ENCODE measurements around the gene C1QTNF6.
A peak's percentile ranks its signal among the peaks of the same experiment; 100 is the strongest.
"Not testable (repeated sequence)": the region's sequence is repeated elsewhere in the genome, so short reads cannot be mapped to it uniquely, and the experiment has no call there.

Gene C1QTNF6

GRCh38 chr22:37180531-37181231 is 7.4 kb downstream of the C1QTNF6 start:
- H3K27me3 Mint-ChIP-seq = no peaks in the 10 kb centered on the region
- H3K4me1 Mint-ChIP-seq = peaks cover 16% of the 10 kb centered on the region
- no peak overlapping the region for H3K27ac Mint-ChIP-seq
- no peak overlapping the region for H3K4me3 Mint-ChIP-seq
- peaks cover 3% of the 10 kb centered on the region for H3K36me3 Mint-ChIP-seq
- H3K9me3 Mint-ChIP-seq = no peaks in the 10 kb centered on the region

GRCh38 chr22:37179622-37180420 is 8.2 kb downstream of the C1QTNF6 start:
- Mint-ChIP-seq H3K9me3 (no peaks in the 10 kb centered on the region), H3K4me3 (no peak overlapping the region), H3K4me1 (peaks cover 9% of the 10 kb centered on the region), H3K27ac (no peak overlapping the region), H3K36me3 (peaks cover 3% of the 10 kb centered on the region), H3K27me3 (no peaks in the 10 kb centered on the region)

DNA sequence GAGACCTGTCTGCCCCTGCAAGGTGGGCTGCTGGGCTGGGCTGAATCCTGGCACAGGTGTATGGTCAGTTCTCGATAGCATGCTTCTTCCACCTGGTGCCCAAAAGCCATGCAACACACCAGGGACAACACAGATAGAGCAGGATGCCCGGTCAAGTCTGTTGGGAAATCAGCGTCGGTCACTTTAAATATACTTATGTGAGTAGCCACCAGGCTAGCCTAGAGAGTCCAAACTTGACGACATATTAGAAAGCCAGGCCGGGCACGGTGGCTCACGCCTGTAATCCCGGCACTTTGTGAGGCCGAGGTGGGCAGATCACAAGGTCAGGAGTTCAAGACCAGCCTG is 8.9 kb downstream of the C1QTNF6 start:
- Mint-ChIP-seq H3K27ac (no peak overlapping the region), H3K4me1 (peaks cover 9% of the 10 kb centered on the region), H3K9me3 (no peaks in the 10 kb centered on the region), H3K4me3 (no peak overlapping the region), H3K36me3 (peaks cover 5% of the 10 kb centered on the region), H3K27me3 (no peaks in the 10 kb centered on the region)

DNA sequence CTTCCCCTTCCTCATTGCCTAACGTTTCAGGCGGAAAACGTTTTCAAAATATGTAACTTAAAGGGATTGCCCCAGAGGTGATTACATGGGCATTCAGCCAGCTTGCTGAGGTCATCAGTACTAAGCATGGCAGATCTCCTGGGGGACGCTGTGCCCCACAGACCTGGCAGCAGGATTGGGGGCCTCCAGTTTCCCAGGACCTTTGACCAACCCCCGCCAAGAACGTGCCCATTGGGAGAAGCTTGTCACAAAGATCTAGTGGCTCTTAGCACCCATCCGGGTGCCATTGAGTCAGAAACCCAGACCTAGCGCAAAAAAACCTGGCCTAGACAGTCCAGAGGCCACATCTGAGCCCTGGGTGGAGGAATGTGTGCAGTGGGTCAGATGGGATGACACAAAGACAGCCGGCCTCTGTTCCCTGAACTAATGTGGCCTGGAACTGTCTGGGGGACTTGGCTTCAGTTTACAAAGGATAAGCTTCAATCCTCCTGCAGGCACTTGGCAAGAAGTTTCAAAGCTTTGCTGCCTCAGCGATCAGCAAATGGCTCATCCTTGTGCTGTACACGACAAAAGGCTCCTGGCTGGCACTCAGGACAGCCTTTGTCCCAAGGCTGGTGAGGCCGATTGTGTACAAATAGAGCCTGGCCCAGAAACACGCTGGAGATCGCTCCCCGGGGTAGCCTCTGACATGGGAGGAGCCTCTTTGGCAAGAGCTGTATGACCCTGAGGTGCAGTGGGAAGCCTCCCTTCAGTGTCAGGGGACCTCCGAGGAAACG is 9.5 kb downstream of the C1QTNF6 start:
- no peak overlapping the region for H3K4me3 Mint-ChIP-seq
- no peaks in the 10 kb centered on the region for H3K27me3 Mint-ChIP-seq
- no peaks in the 10 kb centered on the region for H3K9me3 Mint-ChIP-seq
- peaks cover 9% of the 10 kb centered on the region for H3K4me1 Mint-ChIP-seq
- H3K27ac Mint-ChIP-seq = no peak overlapping the region
- peaks cover 5% of the 10 kb centered on the region for H3K36me3 Mint-ChIP-seq

GRCh38 chr22:37177755-37178154 is 10.3 kb downstream of the C1QTNF6 start:
- Mint-ChIP-seq H3K36me3 (peaks cover 5% of the 10 kb centered on the region), H3K27ac (no peak overlapping the region), H3K9me3 (no peaks in the 10 kb centered on the region), H3K4me1 (peaks cover 9% of the 10 kb centered on the region), H3K27me3 (no peaks in the 10 kb centered on the region), H3K4me3 (no peak overlapping the region)

DNA sequence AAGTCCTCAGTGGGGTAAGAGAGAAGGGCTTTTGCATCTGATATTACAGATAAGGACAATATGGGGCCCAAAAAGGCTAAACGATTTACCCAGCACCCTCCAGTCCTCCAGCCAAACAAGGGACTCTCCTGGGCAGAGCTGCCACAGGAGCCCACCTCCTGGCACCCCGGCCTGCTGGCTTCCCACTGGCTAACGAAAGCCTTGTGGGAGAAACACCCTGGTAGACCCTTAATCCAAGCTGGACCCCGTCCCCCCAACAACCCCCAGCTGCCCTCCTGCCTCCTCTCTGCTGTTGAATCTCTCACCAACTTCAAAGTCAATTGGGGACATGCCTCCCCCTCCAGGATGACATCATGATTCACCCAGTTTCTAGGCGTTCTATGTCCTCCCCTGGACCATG is 10.8 kb downstream of the C1QTNF6 start:
- H3K27ac Mint-ChIP-seq = no peak overlapping the region
- peaks cover 9% of the 10 kb centered on the region for H3K4me1 Mint-ChIP-seq
- peaks cover 5% of the 10 kb centered on the region for H3K36me3 Mint-ChIP-seq
- no peaks in the 10 kb centered on the region for H3K9me3 Mint-ChIP-seq
- no peaks in the 10 kb centered on the region for H3K27me3 Mint-ChIP-seq
- no peak overlapping the region for H3K4me3 Mint-ChIP-seq

GRCh38 chr22:37176464-37177061 is 11.5 kb downstream of the C1QTNF6 start:
- Mint-ChIP-seq H3K27me3 (no peaks in the 10 kb centered on the region), H3K27ac (peak overlapping the region; percentile 85), H3K4me3 (no peak overlapping the region), H3K36me3 (peaks cover 5% of the 10 kb centered on the region), H3K9me3 (no peaks in the 10 kb centered on the region), H3K4me1 (peaks cover 9% of the 10 kb centered on the region)

GRCh38 chr22:37175414-37176281 is 12.4 kb downstream of the C1QTNF6 start:
- peaks cover 9% of the 10 kb centered on the region for H3K4me1 Mint-ChIP-seq

GRCh38 chr22:37174964-37175363 is 13.1 kb downstream of the C1QTNF6 start:
- H3K9me3 Mint-ChIP-seq = no peaks in the 10 kb centered on the region
- no peak overlapping the region for H3K4me3 Mint-ChIP-seq
- no peaks in the 10 kb centered on the region for H3K27me3 Mint-ChIP-seq
- H3K27ac Mint-ChIP-seq = no peak overlapping the region
- H3K36me3 Mint-ChIP-seq = peaks cover 3% of the 10 kb centered on the region
- peaks cover 15% of the 10 kb centered on the region for H3K4me1 Mint-ChIP-seq

More at GRCh38 chr22:37175414-37176281, 12.4 kb downstream of the C1QTNF6 start:
- Mint-ChIP-seq H3K36me3 (peaks cover 3% of the 10 kb centered on the region), H3K27ac (no peak overlapping the region), H3K27me3 (no peaks in the 10 kb centered on the region), H3K9me3 (no peaks in the 10 kb centered on the region), H3K4me3 (peak overlapping the region; percentile 11)

GRCh38 chr22:37173709-37174108 is 14.3 kb downstream of the C1QTNF6 start:
- Mint-ChIP-seq H3K27ac (no peak overlapping the region), H3K36me3 (peaks cover 3% of the 10 kb centered on the region)

DNA sequence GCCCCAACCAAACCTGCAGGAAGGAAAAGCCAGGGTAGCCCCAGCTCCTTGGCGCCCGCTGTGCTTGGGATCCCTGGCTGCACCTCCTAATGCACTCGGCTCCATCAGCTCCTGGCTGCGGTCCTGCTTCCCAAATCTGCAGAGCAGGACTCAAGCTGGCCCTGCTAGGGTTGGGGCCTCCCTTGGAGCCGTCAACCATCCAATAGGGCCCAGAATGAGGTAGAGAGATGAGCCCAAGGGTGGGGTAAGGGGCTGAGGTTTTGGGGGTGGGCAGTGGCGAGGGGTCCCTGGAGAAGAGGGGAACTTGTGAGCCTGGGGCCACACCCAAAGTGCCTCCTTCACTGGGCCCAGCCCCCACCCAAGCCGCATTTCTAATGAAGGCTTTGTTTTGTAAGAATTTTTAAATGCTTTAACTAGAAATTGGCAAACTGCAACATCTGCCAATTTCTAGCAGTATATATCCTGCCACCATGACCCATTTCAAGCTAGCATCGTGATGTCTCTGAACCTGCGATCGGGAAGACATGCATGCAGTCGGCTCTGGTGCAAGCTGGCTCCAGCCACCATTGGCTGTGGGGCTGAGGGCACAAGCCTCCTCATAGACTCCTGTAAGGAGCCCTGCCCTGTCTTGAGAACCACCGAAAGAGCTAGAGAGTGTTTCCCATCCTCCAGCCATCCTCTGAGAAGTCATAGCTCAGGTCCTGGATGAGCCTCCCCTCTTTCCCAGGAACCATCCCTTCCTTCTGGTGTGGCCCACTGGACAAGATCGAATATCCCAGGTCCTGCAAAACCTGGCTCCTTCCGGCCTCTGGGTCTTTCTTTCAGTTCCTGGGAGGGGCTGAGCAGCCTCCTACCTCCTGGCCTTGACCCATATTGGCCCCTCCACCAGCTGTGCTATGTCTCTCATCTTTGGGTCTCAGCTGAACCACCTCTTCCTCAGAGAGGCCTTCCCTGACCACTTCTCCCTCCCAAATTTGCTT is 15.5 kb downstream of the C1QTNF6 start:
- no peaks in the 10 kb centered on the region for H3K9me3 Mint-ChIP-seq
- no peaks in the 10 kb centered on the region for H3K27me3 Mint-ChIP-seq
- H3K4me3 Mint-ChIP-seq = no peak overlapping the region
- no peak overlapping the region for H3K27ac Mint-ChIP-seq
- H3K4me1 Mint-ChIP-seq = peaks cover 33% of the 10 kb centered on the region
- peaks cover 3% of the 10 kb centered on the region for H3K36me3 Mint-ChIP-seq

More at GRCh38 chr22:37173709-37174108, 14.3 kb downstream of the C1QTNF6 start:
- Mint-ChIP-seq H3K4me1 (peaks cover 21% of the 10 kb centered on the region), H3K27me3 (no peaks in the 10 kb centered on the region), H3K4me3 (no peak overlapping the region), H3K9me3 (no peaks in the 10 kb centered on the region)

- Mint-ChIP-seq H3K4me1 (peaks cover 40% of the 10 kb centered on the region), H3K27me3 (no peaks in the 10 kb centered on the region), H3K36me3 (peaks cover 3% of the 10 kb centered on the region), H3K9me3 (no peaks in the 10 kb centered on the region), H3K4me3 (no peak overlapping the region), H3K27ac (no peak overlapping the region)
These were observed 16.4 kb downstream of the C1QTNF6 start for GRCh38 chr22:37171662-37172061.

DNA sequence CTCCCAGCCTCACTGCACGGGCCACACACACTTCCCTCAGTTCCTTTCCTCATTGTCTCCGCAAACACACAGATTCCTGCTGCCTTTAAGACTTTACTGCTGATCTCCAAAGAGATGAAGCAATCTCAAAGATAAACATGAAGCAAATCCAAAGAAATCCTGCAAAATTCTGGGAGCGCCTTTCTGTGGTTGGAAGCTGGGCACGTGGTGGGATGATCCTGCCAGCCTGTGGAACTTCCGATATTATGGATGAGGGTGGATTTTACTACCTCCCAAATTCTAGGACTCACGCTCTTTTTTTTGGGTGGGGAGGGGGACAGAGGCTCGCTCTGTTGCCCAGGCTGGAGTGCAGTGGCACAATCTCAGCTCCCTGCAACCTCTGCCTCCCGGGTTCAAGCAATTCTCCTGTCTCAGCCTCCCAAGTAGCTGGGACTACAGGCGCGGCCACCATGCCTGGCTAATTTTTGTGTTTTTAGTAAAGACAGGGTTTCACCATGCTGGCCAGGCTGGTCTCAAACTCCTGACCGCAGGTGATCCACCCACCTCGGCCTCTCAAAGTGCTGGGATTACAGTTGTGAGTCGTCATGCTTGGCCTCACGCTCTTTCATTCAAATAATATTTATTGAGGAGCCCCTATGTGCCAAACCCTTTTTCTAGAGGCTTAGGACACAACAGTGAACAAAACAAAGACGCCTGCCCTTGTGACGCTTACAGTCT is 17.2 kb downstream of the C1QTNF6 start:
- peaks cover 38% of the 10 kb centered on the region for H3K4me1 Mint-ChIP-seq
- not testable (repeated sequence) for H3K4me3 Mint-ChIP-seq, H3K27me3 Mint-ChIP-seq, H3K27ac Mint-ChIP-seq, H3K9me3 Mint-ChIP-seq, H3K36me3 Mint-ChIP-seq

All from activated naive CD4-positive, alpha-beta T cell treated with anti-CD3 and anti-CD28 coated beads, Interleukin-2, amount 50 U/mL, for 24 hours (primary cell).